Ovary (tissue), 9 donors: ENCODE measurements around the gene APOA4. TPM values are rescaled to one million over a fixed set of nuclear protein-coding genes. Genes with fewer than 3 reads are reported as not detected.

Experiments used
- DNase-seq, 5 donors: peaks; one replicate each; pipeline ENCODE4 v3.0.0-alpha.2; 2019 to 2020
- H3K27ac ChIP-seq, 2 donors: fragments of 200-600 bp; one replicate each; pipeline versions ENCODE4 v1.5.1 to v1.8.0; 2019 to 2022
- H3K27me3 ChIP-seq: fragments of 200-600 bp; one replicate; pipeline ENCODE4 v1.8.0; 2022
- H3K36me3 ChIP-seq: fragments of 200-600 bp; sonication (generic); one replicate; pipeline ENCODE4 v1.5.1; 2019
- H3K4me1 ChIP-seq: one replicate; pipeline ENCODE4 v1.8.1; 2013; ENCODE audit warnings: mild to moderate bottlenecking, moderate library complexity; ENCODE audit not compliant: insufficient read depth
- H3K4me3 ChIP-seq: fragments of 200-600 bp; sonication (generic); one replicate; pipeline ENCODE4 v1.5.1; 2017
- H3K9me3 ChIP-seq, 2 donors: fragments of 200-600 bp in 1 of 2; sonication (generic) in 1 of 2; one replicate each; pipeline versions ENCODE4 v1.5.1 to v1.8.1; 2013 to 2019; ENCODE audit warnings: mild to moderate bottlenecking in 1 of 2, moderate library complexity in 1 of 2
- EP300 ChIP-seq: sonication (generic); formaldehyde crosslinking; IDR thresholded peaks from one replicate; pipeline ENCODE4 v1.6.1; 2017; ENCODE audit warnings: antibody characterized with exemption
- POLR2A ChIP-seq: fragments of 450-650 bp; IDR thresholded peaks from one replicate; pipeline ENCODE4 v1.6.1; 2017; ENCODE audit warnings: antibody characterized with exemption, mild to moderate bottlenecking, moderate library complexity
- WGBS, 3 donors: extraction: QIAGEN DNeasy Blood & Tissue Kit in 1 of 3; methylation state at CpG; one replicate each; pipeline versions ENCODE4 v1.1.5 to v1.1.7; 2013 to 2017; 5-methylcytosine and 5-hydroxymethylcytosine counted together
- intact Hi-C, 4 donors: fragments of 100-400 bp; cut with DNase I; formaldehyde crosslinking; loops; one replicate each; pipeline versions ENCODE4 v1.11.0 to v1.15.1; 2022 to 2023
- polyA plus RNA-seq, 2 donors: library from polyadenylated mRNA; stranded (reverse); fragments of 200-250 nt in 1 of 2; fragments of 350-450 nt in 1 of 2; fragmentation: Illumina TruSeq in 1 of 2; extraction: RNeasy Lipid Tissue Mini Kit (QIAGEN cat#74804) in 1 of 2; gene quantifications; one replicate each; pipeline ENCODE4 v1.2.3, GENCODE V29; 2013 to 2014
- total RNA-seq, 7 donors: library from RNA; depleted of rRNA in 2 of 7; stranded (reverse); fragments of >200 nt in 2 of 7; fragmentation: NEBNext Ultra II Directional in 3 of 7; extraction: Animal tissue kit (Norgen Biotek cat#: 25700) in 3 of 7; gene quantifications; one replicate each; pipeline versions ENCODE4 v1.1.0 to v1.2.4, GENCODE V29; 2016 to 2023
- TF ChIP-seq, protein P1 (sequence below), 3 donors: fragments of 450-650 bp in 2 of 3; fragments of 200-600 bp in 1 of 3; IDR thresholded peaks; one replicate each; pipeline versions ENCODE4 v1.5.1 to v1.8.0; 2016 to 2022; ENCODE audit warnings: antibody characterized with exemption in 3 of 3, mild to moderate bottlenecking in 1 of 3
- donor health status: DM: no; HTN: no; CAD: no; lungs with moderate emphysema.
- donor health status: DM: no; HTN: no; CAD: no.
- donor health status: Bipolar disorder and iron deficiency.
- donor health status: DM: yes; HTN: yes; CAD: no.
- donor health status: DM: no; HTN: no; CAD: no.
- donor health status: DM: yes; HTN: yes; CAD: no.

APOA4 gene
- total and polyA plus RNA-seq, 9 donors: 0.19 to 41.7 TPM; not detected in 7

DNA sequence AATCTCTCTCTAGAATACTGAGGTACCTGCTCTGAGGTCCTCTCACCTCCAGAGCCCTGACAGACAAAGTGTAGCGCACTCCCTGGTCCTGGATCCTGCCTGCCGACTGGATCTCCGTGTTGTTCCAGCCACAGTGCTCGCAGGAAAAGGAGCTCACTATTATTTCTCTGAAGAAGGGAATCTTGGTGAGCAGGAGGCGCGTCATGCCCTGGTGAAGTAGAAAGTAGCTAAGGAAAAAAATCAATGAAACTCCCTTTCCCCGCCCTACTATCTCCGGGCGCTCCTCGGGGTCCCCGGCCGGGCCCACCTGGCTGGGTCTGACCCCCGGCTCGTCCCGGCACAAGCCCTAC, 35.7 kb downstream of the APOA4 start:
- no peak for DNase-seq
- intact Hi-C loops: no loop called here
- H3K27me3 ChIP-seq: no peaks in the 10 kb centered on the region
- H3K4me3 ChIP-seq: peak overlapping the region; percentile 82
- H3K27ac ChIP-seq: peak overlapping the region; percentile 27 to 41
- H3K36me3 ChIP-seq: no peaks in the 10 kb centered on the region
- peaks cover 9% of the 10 kb centered on the region for H3K4me1 ChIP-seq
- TF ChIP-seq EP300 (no peak), POLR2A (no peak)
- TF ChIP-seq, protein P1, sequence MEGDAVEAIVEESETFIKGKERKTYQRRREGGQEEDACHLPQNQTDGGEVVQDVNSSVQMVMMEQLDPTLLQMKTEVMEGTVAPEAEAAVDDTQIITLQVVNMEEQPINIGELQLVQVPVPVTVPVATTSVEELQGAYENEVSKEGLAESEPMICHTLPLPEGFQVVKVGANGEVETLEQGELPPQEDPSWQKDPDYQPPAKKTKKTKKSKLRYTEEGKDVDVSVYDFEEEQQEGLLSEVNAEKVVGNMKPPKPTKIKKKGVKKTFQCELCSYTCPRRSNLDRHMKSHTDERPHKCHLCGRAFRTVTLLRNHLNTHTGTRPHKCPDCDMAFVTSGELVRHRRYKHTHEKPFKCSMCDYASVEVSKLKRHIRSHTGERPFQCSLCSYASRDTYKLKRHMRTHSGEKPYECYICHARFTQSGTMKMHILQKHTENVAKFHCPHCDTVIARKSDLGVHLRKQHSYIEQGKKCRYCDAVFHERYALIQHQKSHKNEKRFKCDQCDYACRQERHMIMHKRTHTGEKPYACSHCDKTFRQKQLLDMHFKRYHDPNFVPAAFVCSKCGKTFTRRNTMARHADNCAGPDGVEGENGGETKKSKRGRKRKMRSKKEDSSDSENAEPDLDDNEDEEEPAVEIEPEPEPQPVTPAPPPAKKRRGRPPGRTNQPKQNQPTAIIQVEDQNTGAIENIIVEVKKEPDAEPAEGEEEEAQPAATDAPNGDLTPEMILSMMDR (IDR thresholded peaks at IDR 0.05): no peak
- WGBS, 3 donors: 0 to 1% (median 1%) methylated on average over 15 of the region's 15 CpGs
- no peaks in the 10 kb centered on the region for H3K9me3 ChIP-seq

DNA sequence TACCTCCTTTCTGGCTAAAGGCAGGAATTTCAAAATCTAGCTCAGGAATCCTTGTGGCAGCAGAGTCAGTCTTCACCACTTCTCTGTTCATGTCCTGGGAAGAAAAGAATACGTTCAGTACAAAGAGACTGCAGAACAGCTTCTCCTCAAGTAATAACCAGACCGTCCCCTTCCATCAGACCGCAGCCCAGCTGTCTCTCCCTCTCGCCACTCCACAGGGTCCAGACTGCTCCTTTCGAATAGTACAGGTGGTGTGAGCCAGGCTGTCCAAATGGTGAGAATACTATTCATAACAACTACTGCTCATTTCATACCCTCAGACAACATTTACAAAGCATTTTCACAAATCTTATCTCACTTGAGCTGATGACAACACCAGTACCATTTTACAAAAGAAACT, 36.1 kb downstream of the APOA4 start:
- Histone ChIP-seq H3K4me3 (peak overlapping the region; percentile 82), H3K4me1 (peaks cover 9% of the 10 kb centered on the region), H3K9me3 (no peaks in the 10 kb centered on the region), H3K27ac (no peak overlapping the region), H3K36me3 (no peaks in the 10 kb centered on the region), H3K27me3 (no peaks in the 10 kb centered on the region)
- intact Hi-C loops: no loop called here
- 29 to 51% (median 32%) methylated on average over 5 of the region's 5 CpGs for whole genome bisulfite sequencing, 3 donors
- TF ChIP-seq EP300: no peak
- TF ChIP-seq, protein P1 (IDR thresholded peaks at IDR 0.05): no peak
- no peak for TF ChIP-seq POLR2A
- DNase-seq: no peak

DNA sequence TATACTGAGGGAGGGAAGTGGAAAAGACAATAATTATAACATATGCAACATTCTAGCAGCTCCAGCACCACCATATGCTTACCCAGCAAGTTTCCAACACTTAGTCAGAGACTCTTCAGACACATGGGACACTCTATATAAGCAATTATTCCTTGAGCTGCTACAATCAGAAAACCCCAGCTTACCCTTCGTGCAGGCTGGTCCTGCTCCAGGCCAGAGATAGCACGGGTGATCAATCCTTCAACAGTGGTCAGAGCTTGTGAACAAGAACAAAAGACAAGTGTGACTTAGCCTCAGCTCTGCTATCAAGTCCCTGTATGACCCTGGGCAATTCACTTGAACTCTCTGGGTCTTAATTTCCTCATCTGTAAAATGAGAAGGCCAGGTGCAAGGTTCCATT, 36.8 kb downstream of the APOA4 start:
- TF ChIP-seq, protein P1 (IDR thresholded peaks at IDR 0.05): no peak
- no peak for TF ChIP-seq EP300
- TF ChIP-seq POLR2A: no peak
- no peaks in the 10 kb centered on the region for H3K27me3 ChIP-seq
- 80 to 86% (median 84%) methylated on average over 2 of the region's 2 CpGs for WGBS, 3 donors
- no peak for DNase-seq
- no peaks in the 10 kb centered on the region for H3K36me3 ChIP-seq
- H3K4me1 ChIP-seq: peaks cover 5% of the 10 kb centered on the region
- H3K9me3 ChIP-seq: no peaks in the 10 kb centered on the region
- intact Hi-C loops: no loop called here
- H3K27ac ChIP-seq: no peak overlapping the region
- H3K4me3 ChIP-seq: no peak overlapping the region

DNA sequence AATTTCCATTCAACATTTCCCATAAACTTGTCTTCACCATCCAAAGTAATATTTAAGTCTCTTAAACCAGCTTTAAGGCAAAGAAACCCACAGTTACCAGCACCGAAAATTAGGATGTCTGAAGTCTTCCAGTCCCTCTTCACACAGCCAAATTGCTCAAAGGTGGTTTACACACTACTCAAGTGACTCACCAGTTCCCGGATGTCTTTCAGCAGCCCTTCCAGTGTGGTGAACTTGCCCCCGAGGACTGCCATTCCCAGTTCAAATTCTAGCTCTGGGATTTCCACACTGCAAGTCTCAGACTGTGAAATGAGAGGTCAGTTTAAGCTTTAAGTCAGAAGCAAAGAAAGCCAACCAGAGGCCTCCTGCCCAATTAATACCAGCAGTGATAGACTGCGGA, 40.4 kb downstream of the APOA4 start:
- intact Hi-C loops: no loop called here
- WGBS, 3 donors: 87 to 93% (median 89%) methylated on average over 4 of the region's 4 CpGs
- no peaks in the 10 kb centered on the region for H3K9me3 ChIP-seq
- H3K36me3 ChIP-seq: no peaks in the 10 kb centered on the region
- DNase-seq: no peak
- H3K27me3 ChIP-seq: no peaks in the 10 kb centered on the region
- peaks cover 3% of the 10 kb centered on the region for H3K4me1 ChIP-seq
- TF ChIP-seq POLR2A (no peak), EP300 (no peak)
- TF ChIP-seq, protein P1 (IDR thresholded peaks at IDR 0.05): no peak
- no peak overlapping the region for H3K4me3 ChIP-seq
- H3K27ac ChIP-seq: no peak overlapping the region

DNA sequence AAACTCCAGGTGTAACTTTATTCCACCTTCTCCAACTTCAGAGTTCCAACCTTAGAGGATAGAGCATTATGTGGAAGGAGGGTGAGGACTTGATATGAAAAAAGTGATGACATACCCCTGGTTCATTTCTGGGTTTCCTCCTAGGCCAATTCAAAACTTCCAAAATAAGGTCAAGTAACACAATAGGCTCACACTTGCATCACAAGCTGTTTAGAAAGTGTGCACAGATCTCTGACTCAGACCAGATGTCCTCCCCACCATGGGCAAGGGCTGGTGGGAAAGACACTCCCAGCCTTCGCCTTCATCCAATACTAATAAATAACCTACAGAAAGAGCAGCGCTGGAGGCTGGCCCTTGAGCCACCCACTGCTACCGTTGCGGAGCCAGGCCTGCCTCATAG, 44.5 kb downstream of the APOA4 start:
- Histone ChIP-seq H3K4me1 (no peaks in the 10 kb centered on the region), H3K27ac (no peak overlapping the region), H3K27me3 (no peaks in the 10 kb centered on the region), H3K36me3 (no peaks in the 10 kb centered on the region), H3K9me3 (no peaks in the 10 kb centered on the region), H3K4me3 (no peak overlapping the region)
- DNase-seq: no peak
- TF ChIP-seq, protein P1 (IDR thresholded peaks at IDR 0.05): no peak
- no peak for TF ChIP-seq POLR2A
- TF ChIP-seq EP300: no peak
- intact Hi-C loops: no loop called here
- WGBS, 3 donors: 89 to 96% (median 92%) methylated on average over 4 of the region's 4 CpGs
